HEK293 (cell line): ENCODE results near the gene CCDC7.

Source experiments
- CTCF ChIA-PET: fragments of 350-600 bp; formaldehyde crosslinking; extraction: SDS; loops from one replicate; lab custom pipeline; 2021; ENCODE audit warnings: antibody characterized with exemption; lab: Yijun Ruan, JAX
- POLR2A ChIA-PET: fragments of 300-600 bp; formaldehyde crosslinking; extraction: SDS; loops from one replicate; lab custom pipeline; 2020; ENCODE audit warnings: antibody characterized with exemption, inconsistent platforms; lab: Yijun Ruan, JAX
- H3K27ac ChIP-seq: fragments of 200-500 bp; sonication (Bioruptor generic); 2 replicates; pipeline ENCODE4 v1.5.1; 2014; ENCODE audit warnings: low read depth, low read length, control low read depth, inconsistent platforms; ENCODE audit errors: extremely low read depth
- H3K36me3 ChIP-seq, 2 experiments: fragments of 200-500 bp in 1 of 2; sonication (Bioruptor generic) in 1 of 2; 1 replicate in 1 of 2; 2 replicates in 1 of 2; pipeline ENCODE4 v1.5.1; 2014 to 2017; ENCODE audit warnings: inconsistent platforms in 2 of 2, low read length in 2 of 2; ENCODE audit not compliant: control insufficient read depth in 2 of 2, insufficient read depth in 1 of 2
- H3K4me1 ChIP-seq: fragments of 200-500 bp; sonication (Bioruptor generic); 2 replicates; pipeline ENCODE4 v1.5.1; 2014; ENCODE audit warnings: mild to moderate bottlenecking, low read length, inconsistent platforms; ENCODE audit not compliant: control insufficient read depth, insufficient read depth
- H3K4me3 ChIP-seq: 2 replicates; pipeline ENCODE4 v1.5.1; 2011; ENCODE audit warnings: low read depth, mild to moderate bottlenecking, control low read depth, low read length, moderate library complexity
- H3K9me3 ChIP-seq: fragments of 200-500 bp; sonication (Bioruptor generic); 2 replicates; pipeline ENCODE4 v1.5.1; 2014; ENCODE audit warnings: low read depth, low read length, inconsistent platforms; ENCODE audit not compliant: control insufficient read depth, insufficient read depth
- GLIS2 ChIP-seq: fragments of 450-650 bp; formaldehyde crosslinking; IDR thresholded peaks from 2 replicates; pipeline ENCODE4 v1.5.1; 2016; ENCODE audit warnings: missing biosample characterization, missing genetic modification characterization
- KLF1 ChIP-seq: fragments of 450-650 bp; formaldehyde crosslinking; IDR thresholded peaks from 2 replicates; pipeline ENCODE4 v1.5.1; 2016; ENCODE audit warnings: missing biosample characterization, missing genetic modification characterization
- MYNN ChIP-seq: fragments of 450-650 bp; formaldehyde crosslinking; IDR thresholded peaks from 2 replicates; pipeline ENCODE4 v1.5.1; 2016; ENCODE audit warnings: missing biosample characterization, missing genetic modification characterization, borderline replicate concordance
- MZF1 ChIP-seq: fragments of 450-650 bp; formaldehyde crosslinking; IDR thresholded peaks from 2 replicates; pipeline ENCODE4 v1.5.1; 2017; ENCODE audit warnings: missing biosample characterization, missing genetic modification characterization, borderline replicate concordance
- PRDM1 ChIP-seq: fragments of 450-650 bp; formaldehyde crosslinking; IDR thresholded peaks from 2 replicates; pipeline ENCODE4; 2016; ENCODE audit warnings: missing biosample characterization, missing genetic modification characterization
- ZEB2 ChIP-seq: fragments of 450-650 bp; formaldehyde crosslinking; IDR thresholded peaks from 2 replicates; pipeline ENCODE4 v1.5.1; 2016; ENCODE audit warnings: missing biosample characterization, missing genetic modification characterization
- ZFP37 ChIP-seq: fragments of 450-650 bp; formaldehyde crosslinking; IDR thresholded peaks from 2 replicates; pipeline ENCODE4 v1.5.1; 2016; ENCODE audit warnings: missing biosample characterization, missing genetic modification characterization
- ZNF133 ChIP-seq: fragments of 450-650 bp; formaldehyde crosslinking; IDR thresholded peaks from 2 replicates; pipeline ENCODE4 v1.5.1; 2016; ENCODE audit warnings: missing biosample characterization, missing genetic modification characterization
- ZNF146 ChIP-seq: fragments of 450-650 bp; formaldehyde crosslinking; IDR thresholded peaks from 2 replicates; pipeline ENCODE4 v1.5.1; 2016; ENCODE audit warnings: missing biosample characterization, missing genetic modification characterization
- ZNF501 ChIP-seq: fragments of 450-650 bp; formaldehyde crosslinking; IDR thresholded peaks from 2 replicates; pipeline ENCODE4 v1.5.1; 2016; ENCODE audit warnings: missing biosample characterization, missing genetic modification characterization
- ZNF544 ChIP-seq: fragments of 450-650 bp; formaldehyde crosslinking; IDR thresholded peaks from 2 replicates; pipeline ENCODE4 v1.5.0; 2017; ENCODE audit warnings: missing biosample characterization, missing genetic modification characterization
- ZNF548 ChIP-seq: fragments of 450-650 bp; formaldehyde crosslinking; IDR thresholded peaks from 2 replicates; pipeline ENCODE4 v1.5.1; 2016; ENCODE audit warnings: missing biosample characterization, missing genetic modification characterization
- ZNF707 ChIP-seq: fragments of 450-650 bp; formaldehyde crosslinking; IDR thresholded peaks from 2 replicates; pipeline ENCODE4 v1.5.1; 2016; ENCODE audit warnings: missing biosample characterization, missing genetic modification characterization
- ZNF785 ChIP-seq: fragments of 450-650 bp; formaldehyde crosslinking; IDR thresholded peaks from 2 replicates; pipeline ENCODE4 v1.5.1; 2016; ENCODE audit warnings: missing biosample characterization, missing genetic modification characterization
- ZNF843 ChIP-seq: fragments of 450-650 bp; formaldehyde crosslinking; IDR thresholded peaks from 2 replicates; pipeline ENCODE4 v1.5.1; 2016; ENCODE audit warnings: missing biosample characterization, missing genetic modification characterization
- TF ChIP-seq, protein P1 (sequence below): fragments of 450-650 bp; formaldehyde crosslinking; conservative IDR thresholded peaks from 2 replicates; pipeline ENCODE4 v1.5.1; 2016; ENCODE audit warnings: low read depth, missing biosample characterization, missing genetic modification characterization
- TF ChIP-seq, protein P2 (sequence below): fragments of 450-650 bp; formaldehyde crosslinking; IDR thresholded peaks from 2 replicates; pipeline ENCODE4 v1.5.1; 2016; ENCODE audit warnings: missing biosample characterization, missing genetic modification characterization
- TF ChIP-seq, protein P3 (sequence below): fragments of 450-650 bp; formaldehyde crosslinking; IDR thresholded peaks from 2 replicates; pipeline ENCODE4 v1.5.1; 2017; ENCODE audit warnings: missing biosample characterization, missing genetic modification characterization
- TF ChIP-seq, protein P4 (sequence below): fragments of 450-650 bp; formaldehyde crosslinking; IDR thresholded peaks from 2 replicates; pipeline ENCODE4 v1.5.1; 2016; ENCODE audit warnings: missing biosample characterization, missing genetic modification characterization
- TF ChIP-seq, protein P5 (sequence below): fragments of 450-650 bp; formaldehyde crosslinking; IDR thresholded peaks from 2 replicates; pipeline ENCODE4 v1.5.1; 2016; ENCODE audit warnings: missing biosample characterization, missing genetic modification characterization

Gene CCDC7

DNA sequence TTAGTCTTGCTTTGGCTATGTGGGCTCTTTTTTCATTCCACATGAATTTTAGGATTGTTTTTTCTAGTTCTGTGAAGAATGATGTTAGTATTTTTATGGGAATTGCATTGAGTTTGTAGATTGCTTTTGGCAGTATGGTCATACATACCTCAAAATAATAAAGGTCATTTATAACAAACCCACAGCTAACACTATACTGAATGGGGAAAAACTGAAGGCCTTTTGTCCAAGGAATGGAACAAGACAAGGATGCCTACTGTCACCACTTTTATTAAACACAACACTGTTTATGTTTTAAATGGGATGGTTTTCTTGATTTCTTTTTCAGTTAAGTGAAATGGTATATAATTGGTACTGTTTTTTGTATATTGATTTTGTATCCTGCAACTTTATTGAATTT is 84.3 kb downstream of the CCDC7 start (continued):
- TF ChIP-seq, protein P1, sequence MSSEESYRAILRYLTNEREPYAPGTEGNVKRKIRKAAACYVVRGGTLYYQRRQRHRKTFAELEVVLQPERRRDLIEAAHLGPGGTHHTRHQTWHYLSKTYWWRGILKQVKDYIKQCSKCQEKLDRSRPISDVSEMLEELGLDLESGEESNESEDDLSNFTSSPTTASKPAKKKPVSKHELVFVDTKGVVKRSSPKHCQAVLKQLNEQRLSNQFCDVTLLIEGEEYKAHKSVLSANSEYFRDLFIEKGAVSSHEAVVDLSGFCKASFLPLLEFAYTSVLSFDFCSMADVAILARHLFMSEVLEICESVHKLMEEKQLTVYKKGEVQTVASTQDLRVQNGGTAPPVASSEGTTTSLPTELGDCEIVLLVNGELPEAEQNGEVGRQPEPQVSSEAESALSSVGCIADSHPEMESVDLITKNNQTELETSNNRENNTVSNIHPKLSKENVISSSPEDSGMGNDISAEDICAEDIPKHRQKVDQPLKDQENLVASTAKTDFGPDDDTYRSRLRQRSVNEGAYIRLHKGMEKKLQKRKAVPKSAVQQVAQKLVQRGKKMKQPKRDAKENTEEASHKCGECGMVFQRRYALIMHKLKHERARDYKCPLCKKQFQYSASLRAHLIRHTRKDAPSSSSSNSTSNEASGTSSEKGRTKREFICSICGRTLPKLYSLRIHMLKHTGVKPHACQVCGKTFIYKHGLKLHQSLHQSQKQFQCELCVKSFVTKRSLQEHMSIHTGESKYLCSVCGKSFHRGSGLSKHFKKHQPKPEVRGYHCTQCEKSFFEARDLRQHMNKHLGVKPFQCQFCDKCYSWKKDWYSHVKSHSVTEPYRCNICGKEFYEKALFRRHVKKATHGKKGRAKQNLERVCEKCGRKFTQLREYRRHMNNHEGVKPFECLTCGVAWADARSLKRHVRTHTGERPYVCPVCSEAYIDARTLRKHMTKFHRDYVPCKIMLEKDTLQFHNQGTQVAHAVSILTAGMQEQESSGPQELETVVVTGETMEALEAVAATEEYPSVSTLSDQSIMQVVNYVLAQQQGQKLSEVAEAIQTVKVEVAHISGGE (tag by site-specific recombination) = no peak
- no peak for TF ChIP-seq MZF1 (tag by site-specific recombination)
- TF ChIP-seq, protein P2, sequence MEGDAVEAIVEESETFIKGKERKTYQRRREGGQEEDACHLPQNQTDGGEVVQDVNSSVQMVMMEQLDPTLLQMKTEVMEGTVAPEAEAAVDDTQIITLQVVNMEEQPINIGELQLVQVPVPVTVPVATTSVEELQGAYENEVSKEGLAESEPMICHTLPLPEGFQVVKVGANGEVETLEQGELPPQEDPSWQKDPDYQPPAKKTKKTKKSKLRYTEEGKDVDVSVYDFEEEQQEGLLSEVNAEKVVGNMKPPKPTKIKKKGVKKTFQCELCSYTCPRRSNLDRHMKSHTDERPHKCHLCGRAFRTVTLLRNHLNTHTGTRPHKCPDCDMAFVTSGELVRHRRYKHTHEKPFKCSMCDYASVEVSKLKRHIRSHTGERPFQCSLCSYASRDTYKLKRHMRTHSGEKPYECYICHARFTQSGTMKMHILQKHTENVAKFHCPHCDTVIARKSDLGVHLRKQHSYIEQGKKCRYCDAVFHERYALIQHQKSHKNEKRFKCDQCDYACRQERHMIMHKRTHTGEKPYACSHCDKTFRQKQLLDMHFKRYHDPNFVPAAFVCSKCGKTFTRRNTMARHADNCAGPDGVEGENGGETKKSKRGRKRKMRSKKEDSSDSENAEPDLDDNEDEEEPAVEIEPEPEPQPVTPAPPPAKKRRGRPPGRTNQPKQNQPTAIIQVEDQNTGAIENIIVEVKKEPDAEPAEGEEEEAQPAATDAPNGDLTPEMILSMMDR = no peak
- TF ChIP-seq, all 188 proteins: peak for 0

DNA sequence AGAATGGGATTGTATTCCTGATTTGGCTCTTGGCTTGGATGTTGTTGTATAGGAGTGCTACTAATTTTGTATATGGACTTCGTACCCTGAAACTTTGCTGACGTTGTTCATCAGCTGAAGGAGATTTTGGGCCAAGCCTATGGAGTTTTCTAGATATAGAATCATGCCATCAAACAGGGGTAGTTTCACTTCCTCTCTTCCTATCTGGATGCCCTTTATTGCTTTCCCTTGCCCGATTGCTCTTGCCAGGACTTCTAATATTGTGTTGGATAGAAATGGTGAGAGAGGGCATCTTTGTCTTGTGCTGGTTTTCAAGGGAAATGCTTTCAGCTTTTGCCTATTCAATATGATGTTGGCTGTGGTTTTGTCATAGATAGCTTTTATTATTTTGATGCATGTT is 92.3 kb downstream of the CCDC7 start:
- ChIA-PET CTCF (no interaction called here), POLR2A (interaction anchor here (0.6 kb wide), 1 partner anchor 699 kb away, joined by 3 read pairs; no protein-coding TSS in a partner anchor)

More for the DNA sequence above, 92.3 kb downstream of the CCDC7 start:
- no peak overlapping the region for H3K4me3 ChIP-seq
- no peak for TF ChIP-seq ZNF548 (tag by site-specific recombination)
- TF ChIP-seq, protein P3, sequence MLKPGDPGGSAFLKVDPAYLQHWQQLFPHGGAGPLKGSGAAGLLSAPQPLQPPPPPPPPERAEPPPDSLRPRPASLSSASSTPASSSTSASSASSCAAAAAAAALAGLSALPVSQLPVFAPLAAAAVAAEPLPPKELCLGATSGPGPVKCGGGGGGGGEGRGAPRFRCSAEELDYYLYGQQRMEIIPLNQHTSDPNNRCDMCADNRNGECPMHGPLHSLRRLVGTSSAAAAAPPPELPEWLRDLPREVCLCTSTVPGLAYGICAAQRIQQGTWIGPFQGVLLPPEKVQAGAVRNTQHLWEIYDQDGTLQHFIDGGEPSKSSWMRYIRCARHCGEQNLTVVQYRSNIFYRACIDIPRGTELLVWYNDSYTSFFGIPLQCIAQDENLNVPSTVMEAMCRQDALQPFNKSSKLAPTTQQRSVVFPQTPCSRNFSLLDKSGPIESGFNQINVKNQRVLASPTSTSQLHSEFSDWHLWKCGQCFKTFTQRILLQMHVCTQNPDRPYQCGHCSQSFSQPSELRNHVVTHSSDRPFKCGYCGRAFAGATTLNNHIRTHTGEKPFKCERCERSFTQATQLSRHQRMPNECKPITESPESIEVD = no peak
- no peak for TF ChIP-seq ZNF785 (tag by site-specific recombination)
- TF ChIP-seq GLIS2 = no peak
- TF ChIP-seq ZNF146 (tag by site-specific recombination) = no peak
- TF ChIP-seq MYNN (tag by site-specific recombination) = no peak
- no peak for TF ChIP-seq ZEB2 (tag by site-specific recombination)
- TF ChIP-seq, protein P2 = no peak
- no peak for TF ChIP-seq ZNF544 (tag by site-specific recombination)
- no peak for TF ChIP-seq ZFP37 (tag by site-specific recombination)
- TF ChIP-seq ZNF707 = no peak
- no peak for TF ChIP-seq PRDM1 (tag by site-specific recombination)
- TF ChIP-seq KLF1 (tag by site-specific recombination) = no peak
- TF ChIP-seq ZNF501 = no peak
- TF ChIP-seq, protein P1 (tag by site-specific recombination) = no peak
- TF ChIP-seq, protein P4, sequence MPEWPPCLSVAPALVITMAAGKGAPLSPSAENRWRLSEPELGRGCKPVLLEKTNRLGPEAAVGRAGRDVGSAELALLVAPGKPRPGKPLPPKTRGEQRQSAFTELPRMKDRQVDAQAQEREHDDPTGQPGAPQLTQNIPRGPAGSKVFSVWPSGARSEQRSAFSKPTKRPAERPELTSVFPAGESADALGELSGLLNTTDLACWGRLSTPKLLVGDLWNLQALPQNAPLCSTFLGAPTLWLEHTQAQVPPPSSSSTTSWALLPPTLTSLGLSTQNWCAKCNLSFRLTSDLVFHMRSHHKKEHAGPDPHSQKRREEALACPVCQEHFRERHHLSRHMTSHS (tag by site-specific recombination) = no peak
- TF ChIP-seq, protein P5, sequence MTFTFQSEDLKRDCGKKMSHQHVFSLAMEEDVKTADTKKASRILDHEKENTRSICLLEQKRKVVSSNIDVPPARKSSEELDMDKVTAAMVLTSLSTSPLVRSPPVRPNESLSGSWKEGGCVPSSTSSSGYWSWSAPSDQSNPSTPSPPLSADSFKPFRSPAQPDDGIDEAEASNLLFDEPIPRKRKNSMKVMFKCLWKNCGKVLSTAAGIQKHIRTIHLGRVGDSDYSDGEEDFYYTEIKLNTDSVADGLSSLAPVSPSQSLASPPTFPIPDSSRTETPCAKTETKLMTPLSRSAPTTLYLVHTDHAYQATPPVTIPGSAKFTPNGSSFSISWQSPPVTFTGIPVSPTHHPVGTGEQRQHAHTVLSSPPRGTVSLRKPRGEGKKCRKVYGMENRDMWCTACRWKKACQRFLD (tag by site-specific recombination) = no peak
- no peak for TF ChIP-seq ZNF133 (tag by site-specific recombination)
- no peak for TF ChIP-seq ZNF843 (tag by site-specific recombination)
- H3K36me3 ChIP-seq = no peaks in the 10 kb centered on the region
- no peak overlapping the region for H3K27ac ChIP-seq
- no peaks in the 10 kb centered on the region for H3K4me1 ChIP-seq
- H3K9me3 ChIP-seq = no peaks in the 10 kb centered on the region
